GM12873 (cell line): Measurements from ENCODE around the gene HK1.

ENCODE experiments used
- TF ChIP-seq, protein P1 (sequence below): IDR thresholded peaks from 2 replicates; pipeline ENCODE4 v1.5.1; 2012; ENCODE audit warnings: low read depth, mild to moderate bottlenecking, moderate library complexity, low read length, control low read depth; ENCODE audit not compliant: insufficient read depth; ENCODE audit errors: missing control alignments

Gene HK1

DNA sequence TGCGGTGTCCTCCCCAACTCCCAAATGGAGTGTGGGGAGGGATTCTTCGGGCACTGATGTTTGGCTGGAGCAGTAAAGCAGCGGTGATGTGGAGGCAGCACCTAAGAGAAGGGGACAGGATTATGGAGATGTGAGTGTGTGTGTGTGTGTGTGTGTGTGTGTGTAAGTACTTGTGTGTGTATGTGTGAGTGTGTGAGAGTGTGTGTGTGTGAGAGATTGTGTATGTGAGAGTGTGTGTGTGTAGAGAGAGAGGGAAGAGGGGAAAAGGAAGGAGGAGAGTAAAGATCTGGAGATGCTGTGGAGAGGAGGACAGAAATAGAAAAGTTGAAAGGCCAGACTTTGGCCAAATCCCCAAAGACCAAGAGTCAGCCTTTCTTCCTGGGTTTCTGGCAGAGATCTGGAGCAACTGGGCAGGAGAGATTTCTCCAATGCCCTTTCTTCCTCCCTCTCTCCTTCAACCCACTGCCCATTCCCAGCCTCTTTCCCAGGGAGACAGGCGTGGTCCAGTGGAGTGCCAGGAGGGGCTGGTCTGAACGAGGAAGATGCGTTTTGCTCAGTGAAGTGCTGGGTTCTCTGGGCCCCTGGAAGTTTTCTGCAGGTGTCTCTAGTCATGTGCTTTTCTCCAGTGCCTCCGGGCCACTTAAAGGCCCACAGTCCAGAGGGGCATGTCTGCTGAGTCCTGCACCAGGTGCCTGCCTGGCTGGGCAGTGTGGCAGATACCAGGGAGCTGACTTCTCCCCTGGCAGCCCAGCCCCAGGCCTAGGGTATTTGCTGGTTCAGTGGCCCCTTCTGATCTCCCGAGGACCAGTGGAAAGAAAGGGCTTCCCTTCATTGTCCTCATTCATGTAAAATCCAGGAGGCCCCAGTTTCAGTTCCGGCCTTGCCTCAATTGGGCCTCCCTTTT, 60.5 kb downstream of the HK1 start:
- TF ChIP-seq, protein P1, sequence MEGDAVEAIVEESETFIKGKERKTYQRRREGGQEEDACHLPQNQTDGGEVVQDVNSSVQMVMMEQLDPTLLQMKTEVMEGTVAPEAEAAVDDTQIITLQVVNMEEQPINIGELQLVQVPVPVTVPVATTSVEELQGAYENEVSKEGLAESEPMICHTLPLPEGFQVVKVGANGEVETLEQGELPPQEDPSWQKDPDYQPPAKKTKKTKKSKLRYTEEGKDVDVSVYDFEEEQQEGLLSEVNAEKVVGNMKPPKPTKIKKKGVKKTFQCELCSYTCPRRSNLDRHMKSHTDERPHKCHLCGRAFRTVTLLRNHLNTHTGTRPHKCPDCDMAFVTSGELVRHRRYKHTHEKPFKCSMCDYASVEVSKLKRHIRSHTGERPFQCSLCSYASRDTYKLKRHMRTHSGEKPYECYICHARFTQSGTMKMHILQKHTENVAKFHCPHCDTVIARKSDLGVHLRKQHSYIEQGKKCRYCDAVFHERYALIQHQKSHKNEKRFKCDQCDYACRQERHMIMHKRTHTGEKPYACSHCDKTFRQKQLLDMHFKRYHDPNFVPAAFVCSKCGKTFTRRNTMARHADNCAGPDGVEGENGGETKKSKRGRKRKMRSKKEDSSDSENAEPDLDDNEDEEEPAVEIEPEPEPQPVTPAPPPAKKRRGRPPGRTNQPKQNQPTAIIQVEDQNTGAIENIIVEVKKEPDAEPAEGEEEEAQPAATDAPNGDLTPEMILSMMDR = no peak

DNA sequence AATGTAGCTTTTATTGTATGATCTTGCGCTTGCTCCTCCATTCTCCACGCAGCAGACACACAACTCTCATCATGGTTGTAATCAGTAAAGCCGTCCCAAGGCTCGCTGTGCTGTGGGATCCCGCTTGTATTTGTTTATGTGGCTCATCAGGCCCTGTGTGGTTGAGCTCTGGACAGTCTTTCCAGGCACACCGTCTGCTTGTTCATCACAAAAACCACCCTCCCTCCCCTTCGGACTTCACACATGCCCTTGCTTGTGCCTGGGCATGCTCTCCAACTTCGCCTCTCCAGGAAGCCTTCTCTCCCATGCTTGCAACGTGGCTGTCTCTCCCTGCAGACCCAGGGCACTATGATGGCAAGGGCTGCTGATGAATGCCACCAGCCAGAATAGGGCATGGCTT, 62.4 kb downstream of the HK1 start:
- TF ChIP-seq, protein P1 = no peak

DNA sequence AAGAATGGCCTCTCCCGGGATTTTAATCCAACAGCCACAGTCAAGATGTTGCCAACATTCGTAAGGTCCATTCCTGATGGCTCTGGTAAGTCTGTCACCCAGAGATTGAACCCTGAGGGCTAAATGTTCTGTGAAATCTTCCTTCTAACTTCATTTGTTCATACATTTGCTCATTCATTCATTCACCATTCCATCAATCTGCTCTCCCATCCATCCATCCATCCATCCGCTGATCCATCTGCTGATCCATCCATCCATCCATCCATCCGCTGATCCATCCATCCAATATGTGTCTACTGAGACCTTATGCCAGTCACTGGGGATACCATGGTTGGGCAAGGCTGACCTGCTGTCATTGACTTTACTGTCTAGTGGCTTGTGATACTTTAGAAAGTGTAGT, 65.6 kb downstream of the HK1 start:
- TF ChIP-seq, protein P1 = no peak

DNA sequence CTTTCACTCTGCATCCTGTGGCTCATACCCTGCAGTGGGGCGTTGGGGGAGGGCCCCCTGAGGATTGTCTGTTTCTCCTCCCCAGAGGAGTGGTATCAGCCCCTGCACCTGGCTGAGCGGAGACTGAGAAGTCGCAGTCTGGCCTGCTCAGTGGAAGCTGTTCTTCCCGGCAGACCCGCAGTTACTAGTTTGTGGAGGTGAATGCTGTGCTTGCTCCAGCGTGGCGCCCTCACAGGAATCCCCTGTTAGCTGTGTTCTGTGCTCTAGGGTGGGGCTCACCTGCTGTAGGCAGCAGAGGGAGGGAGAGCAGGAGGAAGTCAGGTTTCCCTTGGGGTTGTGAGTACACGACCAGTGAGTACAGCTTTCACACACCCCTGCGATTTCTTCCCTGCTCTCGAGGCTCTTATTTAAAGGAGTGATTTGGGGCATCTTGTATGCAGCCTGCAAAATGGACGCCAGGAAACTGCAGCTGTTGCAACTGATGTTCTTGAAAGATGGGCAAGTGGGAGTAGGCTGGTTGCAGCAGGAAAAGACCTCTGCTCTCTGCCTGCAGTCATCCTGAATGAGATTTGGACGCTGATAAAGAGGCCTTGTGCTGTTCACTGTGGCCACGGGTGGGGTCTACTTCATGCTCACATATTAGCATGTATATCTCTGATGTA, 66.4 kb downstream of the HK1 start:
- TF ChIP-seq, protein P1 = no peak

DNA sequence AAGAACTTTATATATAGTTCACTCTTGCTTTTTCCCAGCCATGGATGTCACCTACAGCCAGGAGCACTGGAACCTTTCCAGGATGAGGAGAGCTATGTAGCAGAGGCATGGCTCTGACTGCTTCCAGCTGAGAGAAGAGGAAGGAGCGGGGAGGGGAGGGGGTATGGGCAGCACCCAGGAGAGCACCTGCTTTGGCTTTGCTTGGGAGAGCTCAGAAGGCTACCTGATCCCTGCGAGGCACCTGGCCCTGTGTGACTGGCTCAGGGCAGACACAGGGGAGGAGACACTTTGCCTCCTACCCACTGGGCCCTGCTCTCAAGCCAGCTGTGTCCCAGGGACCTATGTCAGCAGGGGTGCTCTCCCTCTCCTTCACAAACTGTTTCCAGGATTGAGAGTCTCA, 67.1 kb downstream of the HK1 start:
- TF ChIP-seq, protein P1 = no peak

DNA sequence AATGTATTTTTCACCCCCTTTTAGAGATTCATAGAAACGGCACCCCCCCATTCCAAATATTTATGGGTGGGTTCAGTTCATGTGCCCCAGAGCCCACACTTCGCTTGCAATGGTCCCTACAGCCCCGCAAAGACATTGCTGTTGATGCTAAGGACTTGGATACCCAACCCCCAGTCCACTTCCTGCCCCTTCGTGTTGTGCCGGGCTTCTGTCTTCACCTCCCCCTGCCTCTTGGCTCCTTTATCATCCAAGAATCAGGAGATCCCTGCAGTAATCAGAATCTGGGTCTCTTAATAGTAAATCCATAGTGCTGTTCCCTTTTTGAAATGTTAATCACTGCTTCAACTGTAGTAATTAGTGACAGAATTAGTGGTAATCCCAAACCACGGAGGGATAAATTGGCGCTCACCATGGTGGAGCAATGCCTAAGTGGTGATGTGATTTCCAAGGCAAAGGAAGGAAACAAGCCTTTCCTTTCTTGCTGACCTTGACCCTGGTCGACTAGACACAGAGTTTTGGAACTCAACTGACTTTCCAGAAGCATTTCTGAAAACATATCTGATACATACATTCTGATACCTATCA, 67.7 kb downstream of the HK1 start:
- TF ChIP-seq, protein P1 = no peak

DNA sequence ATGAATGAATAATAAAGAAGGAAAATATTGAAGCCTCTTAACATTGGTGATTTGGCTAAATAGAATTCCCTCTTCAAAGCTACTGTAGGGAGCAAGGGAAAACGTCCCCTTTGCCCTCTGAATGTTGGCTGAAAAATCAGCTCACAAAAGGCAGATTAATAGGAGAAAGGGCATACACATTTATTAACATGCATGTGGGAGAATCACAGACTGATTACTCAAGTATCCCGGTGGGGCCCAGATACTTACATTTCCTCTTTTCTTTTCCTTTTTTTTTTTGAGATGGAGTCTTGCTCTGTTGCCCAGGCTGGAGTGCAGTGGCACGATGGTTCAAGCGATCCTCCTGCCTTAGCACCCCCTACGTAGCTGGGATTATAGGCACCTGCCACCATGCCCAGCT, 68.5 kb downstream of the HK1 start:
- TF ChIP-seq, protein P1 = no peak
